ENCODE results near the gene FBXW8.

FBXW8 gene

GRCh38 chr12:116910645-116911451 lies at the start of gene FBXW8:
TSS of gene FBXW8 (plus strand) at chr12:116910950. CDS start at chr12:116911038, 88 bp downstream.
- TF ChIP-seq ZNF70 (CRISPR knock-in tag; IDR thresholded peaks at IDR 0.05) (no peak), ZNF565 (CRISPR knock-in tag; conservative IDR thresholded peaks at IDR 0.05; ENCODE audit: low read depth) (no peak), ZC3H10 (CRISPR knock-in tag; IDR thresholded peaks at IDR 0.05) (no peak), GLIS3 (CRISPR knock-in tag; IDR thresholded peaks at IDR 0.05) (no peak), ZFP3 (CRISPR knock-in tag; IDR thresholded peaks at IDR 0.05) (no peak), POU6F1 (CRISPR knock-in tag; IDR thresholded peaks at IDR 0.05; ENCODE audit: borderline replicate concordance, low read depth) (no peak), TOX (CRISPR knock-in tag; IDR thresholded peaks at IDR 0.05; ENCODE audit: borderline replicate concordance) (no peak), CSDC2 (CRISPR knock-in tag; IDR thresholded peaks at IDR 0.05) (no peak), ZNF8 (CRISPR knock-in tag; IDR thresholded peaks at IDR 0.05) (no peak), BACH2 (CRISPR knock-in tag; IDR thresholded peaks at IDR 0.05; ENCODE audit: borderline replicate concordance) (no peak), TCF4 (CRISPR knock-in tag; IDR thresholded peaks at IDR 0.05; ENCODE audit: borderline replicate concordance) (no peak), ISL1 (CRISPR knock-in tag; IDR thresholded peaks at IDR 0.05) (no peak), PPARA (CRISPR knock-in tag; IDR thresholded peaks at IDR 0.05; ENCODE audit: borderline replicate concordance) (no peak), ZFP30 (CRISPR knock-in tag; IDR thresholded peaks at IDR 0.05) (no peak), ESRRG (CRISPR knock-in tag; IDR thresholded peaks at IDR 0.05) (no peak), RARB (CRISPR knock-in tag; IDR thresholded peaks at IDR 0.05) (no peak)
- TF ChIP-seq, protein P1, sequence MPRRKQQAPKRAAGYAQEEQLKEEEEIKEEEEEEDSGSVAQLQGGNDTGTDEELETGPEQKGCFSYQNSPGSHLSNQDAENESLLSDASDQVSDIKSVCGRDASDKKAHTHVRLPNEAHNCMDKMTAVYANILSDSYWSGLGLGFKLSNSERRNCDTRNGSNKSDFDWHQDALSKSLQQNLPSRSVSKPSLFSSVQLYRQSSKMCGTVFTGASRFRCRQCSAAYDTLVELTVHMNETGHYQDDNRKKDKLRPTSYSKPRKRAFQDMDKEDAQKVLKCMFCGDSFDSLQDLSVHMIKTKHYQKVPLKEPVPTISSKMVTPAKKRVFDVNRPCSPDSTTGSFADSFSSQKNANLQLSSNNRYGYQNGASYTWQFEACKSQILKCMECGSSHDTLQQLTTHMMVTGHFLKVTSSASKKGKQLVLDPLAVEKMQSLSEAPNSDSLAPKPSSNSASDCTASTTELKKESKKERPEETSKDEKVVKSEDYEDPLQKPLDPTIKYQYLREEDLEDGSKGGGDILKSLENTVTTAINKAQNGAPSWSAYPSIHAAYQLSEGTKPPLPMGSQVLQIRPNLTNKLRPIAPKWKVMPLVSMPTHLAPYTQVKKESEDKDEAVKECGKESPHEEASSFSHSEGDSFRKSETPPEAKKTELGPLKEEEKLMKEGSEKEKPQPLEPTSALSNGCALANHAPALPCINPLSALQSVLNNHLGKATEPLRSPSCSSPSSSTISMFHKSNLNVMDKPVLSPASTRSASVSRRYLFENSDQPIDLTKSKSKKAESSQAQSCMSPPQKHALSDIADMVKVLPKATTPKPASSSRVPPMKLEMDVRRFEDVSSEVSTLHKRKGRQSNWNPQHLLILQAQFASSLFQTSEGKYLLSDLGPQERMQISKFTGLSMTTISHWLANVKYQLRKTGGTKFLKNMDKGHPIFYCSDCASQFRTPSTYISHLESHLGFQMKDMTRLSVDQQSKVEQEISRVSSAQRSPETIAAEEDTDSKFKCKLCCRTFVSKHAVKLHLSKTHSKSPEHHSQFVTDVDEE (CRISPR knock-in tag; IDR thresholded peaks at IDR 0.05): no peak
- TF ChIP-seq, protein P2, sequence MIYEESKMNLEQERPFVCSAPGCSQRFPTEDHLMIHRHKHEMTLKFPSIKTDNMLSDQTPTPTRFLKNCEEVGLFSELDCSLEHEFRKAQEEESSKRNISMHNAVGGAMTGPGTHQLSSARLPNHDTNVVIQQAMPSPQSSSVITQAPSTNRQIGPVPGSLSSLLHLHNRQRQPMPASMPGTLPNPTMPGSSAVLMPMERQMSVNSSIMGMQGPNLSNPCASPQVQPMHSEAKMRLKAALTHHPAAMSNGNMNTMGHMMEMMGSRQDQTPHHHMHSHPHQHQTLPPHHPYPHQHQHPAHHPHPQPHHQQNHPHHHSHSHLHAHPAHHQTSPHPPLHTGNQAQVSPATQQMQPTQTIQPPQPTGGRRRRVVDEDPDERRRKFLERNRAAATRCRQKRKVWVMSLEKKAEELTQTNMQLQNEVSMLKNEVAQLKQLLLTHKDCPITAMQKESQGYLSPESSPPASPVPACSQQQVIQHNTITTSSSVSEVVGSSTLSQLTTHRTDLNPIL (CRISPR knock-in tag; IDR thresholded peaks at IDR 0.05; ENCODE audit: low read depth): no peak
- ATAC-seq: peak; percentile 97

DNA sequence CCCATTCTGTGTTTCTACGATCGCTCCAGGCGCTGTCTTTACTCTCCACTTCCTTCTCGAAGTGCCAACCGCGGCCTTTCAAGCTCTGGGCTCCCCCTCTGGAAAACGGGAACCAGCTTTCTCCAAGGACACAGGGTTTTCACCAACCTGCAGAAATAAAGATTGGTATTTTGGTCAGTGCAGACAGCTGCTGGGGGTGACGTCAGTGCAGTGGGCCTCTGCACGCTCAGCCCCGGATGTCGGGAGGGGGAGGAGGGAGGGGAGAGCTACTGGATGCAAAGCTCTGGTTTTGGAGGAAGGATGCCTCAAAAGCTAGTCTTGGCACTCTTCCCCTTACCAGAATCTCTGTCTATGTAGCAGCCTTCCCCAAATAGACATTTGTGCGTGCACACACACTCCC lies 49.4 kb upstream of the FBXW8 start:
- TF ChIP-seq ZC3H10 (CRISPR knock-in tag; IDR thresholded peaks at IDR 0.05) (no peak), CSRNP3 (CRISPR knock-in tag; IDR thresholded peaks at IDR 0.05) (no peak), BACH2 (CRISPR knock-in tag; IDR thresholded peaks at IDR 0.05; ENCODE audit: borderline replicate concordance) (no peak), OSR1 (CRISPR knock-in tag; IDR thresholded peaks at IDR 0.05) (no peak), ZNF70 (CRISPR knock-in tag; IDR thresholded peaks at IDR 0.05) (no peak), RARB (CRISPR knock-in tag; IDR thresholded peaks at IDR 0.05) (no peak), CSDC2 (CRISPR knock-in tag; IDR thresholded peaks at IDR 0.05) (no peak), ARNTL (CRISPR knock-in tag; IDR thresholded peaks at IDR 0.05; ENCODE audit: borderline replicate concordance, low read depth) (no peak), ZFP3 (CRISPR knock-in tag; IDR thresholded peaks at IDR 0.05) (no peak), ESRRG (CRISPR knock-in tag; IDR thresholded peaks at IDR 0.05) (no peak), TOX (CRISPR knock-in tag; IDR thresholded peaks at IDR 0.05; ENCODE audit: borderline replicate concordance) (no peak), POU6F1 (CRISPR knock-in tag; IDR thresholded peaks at IDR 0.05; ENCODE audit: borderline replicate concordance, low read depth) (no peak), PPARA (CRISPR knock-in tag; IDR thresholded peaks at IDR 0.05; ENCODE audit: borderline replicate concordance) (no peak)
- TF ChIP-seq, protein P2 (CRISPR knock-in tag; IDR thresholded peaks at IDR 0.05; ENCODE audit: low read depth): no peak
- TF ChIP-seq, protein P1 (CRISPR knock-in tag; IDR thresholded peaks at IDR 0.05): no peak
- TF ChIP-seq, protein P3, sequence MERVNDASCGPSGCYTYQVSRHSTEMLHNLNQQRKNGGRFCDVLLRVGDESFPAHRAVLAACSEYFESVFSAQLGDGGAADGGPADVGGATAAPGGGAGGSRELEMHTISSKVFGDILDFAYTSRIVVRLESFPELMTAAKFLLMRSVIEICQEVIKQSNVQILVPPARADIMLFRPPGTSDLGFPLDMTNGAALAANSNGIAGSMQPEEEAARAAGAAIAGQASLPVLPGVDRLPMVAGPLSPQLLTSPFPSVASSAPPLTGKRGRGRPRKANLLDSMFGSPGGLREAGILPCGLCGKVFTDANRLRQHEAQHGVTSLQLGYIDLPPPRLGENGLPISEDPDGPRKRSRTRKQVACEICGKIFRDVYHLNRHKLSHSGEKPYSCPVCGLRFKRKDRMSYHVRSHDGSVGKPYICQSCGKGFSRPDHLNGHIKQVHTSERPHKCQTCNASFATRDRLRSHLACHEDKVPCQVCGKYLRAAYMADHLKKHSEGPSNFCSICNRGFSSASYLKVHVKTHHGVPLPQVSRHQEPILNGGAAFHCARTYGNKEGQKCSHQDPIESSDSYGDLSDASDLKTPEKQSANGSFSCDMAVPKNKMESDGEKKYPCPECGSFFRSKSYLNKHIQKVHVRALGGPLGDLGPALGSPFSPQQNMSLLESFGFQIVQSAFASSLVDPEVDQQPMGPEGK (CRISPR knock-in tag; IDR thresholded peaks at IDR 0.05; ENCODE audit: borderline replicate concordance): no peak
- peak; percentile 73 for ATAC-seq
